Measurements from ENCODE around the gene ADAMTS14.
"Not testable (repeated sequence)": the region's sequence is repeated elsewhere in the genome, so short reads cannot be mapped to it uniquely, and the experiment has no call there.

The ADAMTS14 gene

GRCh38 chr10:70753841-70754621, 81.7 kb downstream of the ADAMTS14 start:
- DNase-seq (ENCODE audit: low read depth) = peak; percentile 58

GRCh38 chr10:70756700-70757360, 84.5 kb downstream of the ADAMTS14 start:
- DNase-seq (ENCODE audit: low read depth) = peak; percentile 33

GRCh38 chr10:70757856-70758255, 85.5 kb downstream of the ADAMTS14 start:
- no peak for DNase-seq (ENCODE audit: low read depth)

GRCh38 chr10:70758757-70759514, 86.6 kb downstream of the ADAMTS14 start:
- peak; percentile 78 for DNase-seq (ENCODE audit: low read depth)

- no peak for DNase-seq (ENCODE audit: low read depth)
Observed at GRCh38 chr10:70759781-70760180, 87.5 kb downstream of the ADAMTS14 start.

GRCh38 chr10:70760271-70760787, 88.0 kb downstream of the ADAMTS14 start:
- DNase-seq (ENCODE audit: low read depth) = no peak

GRCh38 chr10:70761031-70761601, 88.8 kb downstream of the ADAMTS14 start:
- peak; percentile 37 for DNase-seq (ENCODE audit: low read depth)

GRCh38 chr10:70761727-70762350, 89.5 kb downstream of the ADAMTS14 start:
- DNase-seq (ENCODE audit: low read depth) = no peak

- DNase-seq (ENCODE audit: low read depth) = no peak
Observed at GRCh38 chr10:70762441-70763175, 90.3 kb downstream of the ADAMTS14 start.

- DNase-seq (ENCODE audit: low read depth) = no peak
Observed at GRCh38 chr10:70763567-70763966, 91.3 kb downstream of the ADAMTS14 start.

- no peak for DNase-seq (ENCODE audit: low read depth)
Observed at GRCh38 chr10:70765794-70766594, 93.7 kb downstream of the ADAMTS14 start.

GRCh38 chr10:70768026-70768685, 95.8 kb downstream of the ADAMTS14 start:
- DNase-seq (ENCODE audit: low read depth) = not testable (repeated sequence)

GRCh38 chr10:70769121-70769520, 96.8 kb downstream of the ADAMTS14 start:
- DNase-seq (ENCODE audit: low read depth) = no peak

GRCh38 chr10:70770001-70770400, 97.7 kb downstream of the ADAMTS14 start:
- no peak for DNase-seq (ENCODE audit: low read depth)

GRCh38 chr10:70770516-70770915, 98.2 kb downstream of the ADAMTS14 start:
- DNase-seq (ENCODE audit: low read depth) = not testable (repeated sequence)

- DNase-seq (ENCODE audit: low read depth) = no peak
Observed at GRCh38 chr10:70771311-70772194, 99.2 kb downstream of the ADAMTS14 start.

- no peak for DNase-seq (ENCODE audit: low read depth)
Observed at GRCh38 chr10:70772627-70773026, 100.3 kb downstream of the ADAMTS14 start.

- DNase-seq (ENCODE audit: low read depth) = no peak
Observed at GRCh38 chr10:70773461-70773860, 101.2 kb downstream of the ADAMTS14 start.
